Effector CD8-positive, alpha-beta T cell (primary cell): ENCODE results near the gene C5.

Experiments
- DNase-seq: peaks from one replicate; lab custom pipeline; 2025; lab: John Stamatoyannopoulos, UW

Gene C5

DNA sequence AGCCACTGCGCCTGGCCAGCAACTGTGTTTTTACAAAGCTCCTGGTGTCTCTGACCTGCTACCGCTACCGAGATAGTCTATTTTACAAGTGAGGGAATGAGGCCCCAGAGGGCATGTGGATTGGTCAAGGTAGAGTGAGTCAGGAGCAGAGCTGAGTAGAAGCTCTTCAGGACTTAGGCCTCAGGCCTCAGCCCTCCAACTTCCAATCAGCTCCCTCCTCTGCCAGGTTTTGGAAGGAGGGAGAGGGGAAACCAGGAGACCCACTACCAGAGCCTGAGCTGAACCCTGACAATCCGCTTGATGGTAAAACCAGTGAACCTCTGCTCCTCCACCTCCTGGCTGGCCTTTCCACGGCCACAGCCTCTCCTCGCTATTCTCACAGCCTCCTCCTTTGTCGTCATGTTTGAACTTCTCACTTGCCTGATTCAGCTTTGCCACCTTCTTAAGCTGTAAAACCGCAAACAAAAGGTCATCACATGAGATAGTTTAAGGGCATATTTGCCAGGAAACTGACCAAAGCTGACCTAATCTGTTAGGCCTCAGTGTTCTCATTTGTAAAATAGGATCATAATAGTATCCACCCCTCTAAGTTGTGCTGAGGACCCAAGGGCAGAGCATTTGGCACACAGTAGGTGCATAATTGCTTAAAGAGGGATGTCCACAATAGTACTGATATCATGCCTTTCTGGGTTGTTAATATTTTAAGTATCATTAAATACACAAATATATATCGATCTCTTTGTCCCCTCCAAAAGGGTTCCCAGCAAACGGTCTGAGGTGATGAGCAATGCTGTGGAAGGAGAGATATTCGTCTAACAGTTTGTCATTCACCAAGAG lies 125.2 kb downstream of the C5 start:
- DNase-seq: no peak

DNA sequence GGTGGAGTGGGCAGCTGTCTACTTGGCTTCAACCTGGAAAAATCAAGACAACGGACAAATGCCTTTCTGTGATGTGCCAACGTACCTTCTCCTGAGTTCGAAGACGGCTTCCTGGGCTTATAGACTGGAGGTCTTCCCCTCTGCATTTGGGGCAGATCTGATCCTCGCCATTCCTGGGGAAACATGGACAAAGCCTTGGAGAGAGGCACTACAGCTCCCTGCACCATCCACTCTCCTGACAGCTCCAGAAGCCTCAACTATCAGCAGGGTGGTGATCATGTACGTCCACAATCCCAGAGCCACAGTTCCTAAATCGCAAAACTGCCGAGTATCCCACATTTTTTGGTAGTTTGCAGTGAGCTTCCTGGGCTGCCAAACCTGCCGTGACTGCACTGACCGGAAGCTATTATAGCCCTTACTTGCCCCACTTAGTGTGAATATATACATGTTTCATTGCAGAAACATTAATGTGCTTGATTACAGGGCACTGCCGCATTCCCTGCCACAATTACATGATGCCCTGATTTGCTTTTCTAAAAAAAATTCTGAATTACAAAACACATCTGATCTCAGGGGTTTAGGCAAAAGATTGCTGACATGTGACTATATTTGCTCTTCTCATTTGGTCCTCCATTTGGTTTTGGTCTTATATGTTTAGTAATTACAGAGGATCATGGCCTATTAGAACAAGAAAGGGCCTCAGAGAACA lies 126.3 kb downstream of the C5 start:
- DNase-seq: no peak

DNA sequence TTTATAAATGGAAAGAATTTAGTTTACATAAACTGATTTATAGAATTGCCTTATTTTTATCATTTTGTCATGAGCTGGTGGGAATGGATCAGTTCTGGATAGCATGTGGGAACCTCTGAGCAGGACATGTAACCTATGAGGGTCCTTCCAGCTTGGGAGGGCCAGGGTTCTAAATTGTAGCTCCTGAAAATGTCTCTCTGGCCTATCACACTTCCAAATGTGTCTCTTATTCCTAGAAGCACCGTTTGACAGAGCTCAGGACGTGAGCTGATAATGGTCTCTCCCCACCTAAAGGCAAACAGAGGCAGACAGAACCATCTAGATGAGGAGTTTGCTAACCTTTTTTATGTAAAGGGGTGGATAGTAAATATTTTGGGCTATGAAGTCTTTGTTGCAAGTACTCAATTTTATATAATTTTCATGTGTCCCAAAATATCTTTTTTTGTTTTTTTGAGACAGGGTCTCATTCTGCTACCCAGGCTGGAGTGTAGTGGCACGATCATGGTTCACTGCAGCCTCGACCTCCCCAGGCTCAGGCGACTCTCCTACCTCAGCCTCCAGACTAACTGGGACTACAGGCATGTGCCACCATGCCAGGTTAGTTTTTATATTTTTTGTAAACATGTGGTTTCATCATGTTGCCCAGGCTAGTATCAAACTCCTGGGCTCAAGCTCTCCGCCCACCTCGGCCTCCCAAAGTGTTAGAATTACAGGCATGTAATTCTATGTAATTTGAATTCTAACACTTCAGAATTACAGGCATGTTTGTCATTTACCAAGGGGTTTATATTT lies 127.5 kb downstream of the C5 start:
- DNase-seq: no peak

DNA sequence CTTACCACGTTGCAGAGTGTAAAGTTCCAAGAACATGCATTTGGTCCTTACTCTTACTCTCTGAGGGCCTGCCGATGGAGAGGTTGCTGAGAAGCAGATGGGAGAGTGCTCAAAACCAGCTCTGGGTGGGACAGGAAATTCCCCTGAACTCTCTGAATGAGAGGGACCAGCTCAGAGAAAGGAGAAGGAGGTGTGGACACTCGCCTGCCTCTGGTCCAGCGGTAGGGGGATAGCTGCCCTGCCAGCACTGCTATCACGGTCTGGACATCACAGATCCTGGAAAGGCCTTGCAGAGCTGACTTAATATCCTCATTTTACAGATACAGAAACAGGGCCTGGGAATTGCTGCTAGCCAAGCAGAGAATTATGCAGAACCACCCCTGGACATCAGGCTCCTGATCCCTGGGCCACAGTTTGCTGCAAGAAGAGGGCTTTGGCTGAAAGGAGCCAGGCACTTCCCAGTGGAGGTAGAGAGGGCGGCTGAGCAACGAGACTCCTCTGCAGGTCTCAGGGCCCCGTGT lies 128.4 kb downstream of the C5 start:
- DNase-seq: no peak

DNA sequence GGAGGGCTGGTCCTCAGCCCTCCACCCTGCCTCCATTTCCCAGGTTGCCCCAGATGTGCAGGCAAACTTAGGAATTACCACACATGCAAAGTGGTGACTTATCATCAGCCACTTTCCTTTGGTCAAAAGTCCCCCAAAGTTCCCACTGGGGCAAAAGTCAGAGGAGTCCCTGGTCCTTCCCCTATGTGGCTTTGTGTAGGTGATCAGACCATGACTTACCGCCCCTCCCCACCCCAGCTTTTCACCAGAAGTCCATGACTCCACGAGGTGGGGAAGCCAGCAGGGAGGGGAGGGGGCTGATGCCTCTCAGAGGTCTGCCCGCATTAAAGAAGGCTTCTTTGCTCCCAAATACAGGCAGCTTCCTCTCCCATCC lies 129.3 kb downstream of the C5 start:
- DNase-seq: no peak

DNA sequence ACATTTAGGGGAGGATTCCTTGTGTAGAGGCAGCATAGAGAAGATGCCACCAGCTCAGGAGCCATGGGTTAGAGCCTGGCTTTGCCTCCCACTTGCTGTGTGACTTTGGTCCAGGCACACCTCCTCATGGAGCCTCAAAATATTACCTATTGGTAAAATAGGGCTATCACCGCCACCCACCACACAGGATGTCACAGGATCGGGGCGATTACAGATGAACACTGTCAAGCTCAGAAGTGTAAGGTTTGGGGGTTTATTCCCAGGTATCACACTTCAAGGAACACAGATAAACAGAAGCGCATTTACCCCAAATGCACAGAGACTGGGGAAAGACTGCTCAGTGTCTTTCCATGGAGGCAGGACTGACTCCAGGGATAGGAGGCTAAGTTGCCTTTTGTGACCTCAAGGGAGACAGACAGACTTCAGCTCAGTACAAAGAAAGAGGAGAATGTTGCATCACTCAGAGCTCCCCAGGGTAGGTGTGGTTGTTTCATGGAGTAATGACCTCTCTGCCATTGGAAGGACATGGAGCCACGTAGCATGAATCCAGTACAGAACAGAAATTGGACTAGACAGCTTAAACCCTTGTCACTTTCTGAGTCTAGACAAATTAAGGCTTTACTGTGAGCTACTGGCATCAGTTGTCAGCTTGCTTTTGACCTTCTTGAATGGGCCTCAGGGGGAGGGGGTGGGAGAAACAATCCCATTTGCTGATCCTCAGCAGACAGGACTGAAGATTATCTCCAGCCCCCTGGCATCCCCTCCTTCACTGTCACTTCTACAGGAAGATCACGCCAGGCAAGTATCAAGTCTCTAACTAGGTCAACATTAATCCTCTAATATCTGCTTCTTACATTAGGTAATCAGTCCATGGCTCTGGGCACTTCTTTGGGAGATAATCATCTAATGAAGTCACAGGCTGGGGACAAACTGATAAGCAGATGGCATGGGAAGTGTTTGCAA lies 130.0 kb downstream of the C5 start:
- DNase-seq: no peak

DNA sequence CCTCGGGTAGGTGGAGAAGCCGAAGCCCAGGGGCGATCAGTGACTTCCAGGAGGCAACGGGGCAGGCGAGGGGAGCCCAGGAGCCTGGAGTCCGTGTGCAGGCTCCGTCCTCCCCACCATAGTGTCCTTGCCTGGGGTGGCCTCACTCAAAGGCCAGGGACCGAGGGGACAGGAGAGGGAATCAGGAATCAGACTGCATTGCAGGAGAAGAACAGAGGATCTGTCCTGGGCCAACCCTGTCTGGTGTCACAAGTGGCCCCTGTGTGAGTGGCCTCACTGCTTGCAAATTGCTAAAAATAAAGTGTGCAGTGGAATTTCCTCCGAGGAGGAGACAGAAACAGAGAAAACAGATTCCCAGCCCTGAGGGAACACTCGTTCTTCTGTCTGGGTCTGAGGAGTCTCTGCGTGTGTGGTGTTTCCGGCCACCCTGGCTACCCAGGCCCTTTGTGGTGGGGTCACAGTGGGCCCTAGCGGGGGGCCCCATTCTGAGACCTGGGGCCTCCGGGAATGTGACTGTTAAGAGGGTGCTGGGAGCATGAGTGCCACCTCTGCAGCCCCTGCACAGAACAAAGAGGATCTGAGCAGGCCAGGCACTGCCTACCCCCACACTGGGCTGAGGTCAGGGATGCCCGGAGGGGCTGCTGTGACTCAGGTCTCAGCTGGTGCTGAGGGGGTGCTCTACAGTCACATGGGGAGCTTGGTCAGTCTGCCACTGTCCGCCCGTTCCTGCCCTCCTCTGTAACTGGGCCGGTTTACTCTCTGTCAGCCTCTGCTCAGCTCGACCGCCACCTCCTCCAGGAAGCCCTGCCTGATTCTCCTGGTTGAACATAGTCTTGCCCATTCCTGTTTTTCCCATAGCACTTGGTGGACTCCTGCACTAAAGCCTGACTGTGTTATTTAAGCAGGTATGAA lies 130.9 kb downstream of the C5 start:
- DNase-seq: no peak

DNA sequence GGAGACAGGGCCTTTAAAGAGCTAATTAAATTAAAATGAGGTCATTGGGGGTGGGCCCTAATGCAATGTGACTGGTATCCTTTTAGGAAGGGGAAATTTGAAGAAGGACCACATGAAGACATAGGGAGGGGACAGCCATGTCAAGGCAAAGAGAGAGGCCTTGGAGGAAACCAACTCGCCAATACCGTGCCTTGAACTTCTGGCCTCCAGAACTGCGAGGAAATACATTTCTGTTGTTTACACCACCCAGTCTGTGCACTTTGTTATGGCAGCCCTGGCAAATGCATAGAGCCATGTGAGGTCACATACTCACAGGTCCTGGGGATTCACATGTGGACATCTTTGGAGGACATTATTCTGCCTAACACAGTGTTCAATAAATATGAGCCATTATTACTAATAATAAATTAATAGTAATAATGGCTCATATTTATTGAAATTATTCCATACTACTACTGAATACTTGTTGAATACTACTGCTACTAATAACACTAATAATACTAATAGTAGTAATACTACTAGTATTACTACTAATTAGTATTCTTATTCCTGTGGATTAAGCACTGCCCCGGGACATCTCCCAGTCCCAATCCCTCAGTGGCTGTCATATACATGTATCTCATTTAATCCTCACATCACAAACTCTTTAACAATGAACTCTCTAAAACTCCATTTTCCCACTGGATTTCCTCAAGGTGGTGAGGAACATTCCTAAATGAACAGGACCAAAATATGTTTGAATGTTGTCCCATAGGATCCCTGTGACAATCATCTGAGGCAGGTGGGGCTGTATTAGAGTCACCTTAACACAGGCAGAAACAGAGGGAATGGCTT lies 131.9 kb downstream of the C5 start:
- no peak for DNase-seq

DNA sequence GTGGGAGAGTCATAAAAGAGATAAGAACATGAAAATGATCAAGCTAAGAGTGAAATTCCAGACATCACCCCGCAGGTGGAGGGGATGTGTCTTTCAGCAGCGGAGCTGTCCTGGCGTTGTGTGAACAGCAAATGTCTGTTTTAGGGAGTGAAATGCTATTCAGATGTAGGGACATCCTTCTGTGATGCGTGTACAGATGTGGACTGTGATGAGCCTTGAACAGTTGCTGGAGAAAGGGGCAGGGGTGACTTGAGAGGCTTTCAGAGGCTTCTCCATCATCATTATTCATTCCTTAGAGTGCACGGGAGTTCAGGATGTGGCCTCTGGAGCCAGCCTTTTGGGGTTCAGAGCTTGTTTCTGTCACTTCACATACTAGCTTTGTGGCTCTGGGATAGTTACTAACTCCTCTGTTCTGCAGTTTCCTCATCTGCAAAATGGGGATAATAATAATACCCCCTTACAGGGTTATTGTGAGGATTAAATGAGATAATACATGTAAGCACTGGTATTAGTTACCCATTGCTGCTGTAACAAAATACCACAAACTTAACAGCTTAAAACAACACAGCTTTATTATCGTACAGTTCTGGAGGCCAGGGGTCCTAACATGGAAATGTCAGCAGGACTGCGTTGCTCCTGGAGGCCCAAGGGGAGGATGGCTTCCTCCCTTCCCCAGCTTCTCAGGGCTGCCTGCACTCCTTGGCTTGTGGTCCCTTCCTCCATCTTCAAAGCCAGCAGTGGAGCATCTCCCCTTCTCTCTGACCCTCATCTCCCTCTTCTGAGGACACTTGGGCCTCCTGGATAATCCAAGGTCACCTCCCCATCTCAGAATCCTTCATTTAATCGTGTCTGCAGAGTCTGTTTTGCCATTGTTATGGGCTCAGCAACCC lies 132.8 kb downstream of the C5 start:
- DNase-seq: no peak

DNA sequence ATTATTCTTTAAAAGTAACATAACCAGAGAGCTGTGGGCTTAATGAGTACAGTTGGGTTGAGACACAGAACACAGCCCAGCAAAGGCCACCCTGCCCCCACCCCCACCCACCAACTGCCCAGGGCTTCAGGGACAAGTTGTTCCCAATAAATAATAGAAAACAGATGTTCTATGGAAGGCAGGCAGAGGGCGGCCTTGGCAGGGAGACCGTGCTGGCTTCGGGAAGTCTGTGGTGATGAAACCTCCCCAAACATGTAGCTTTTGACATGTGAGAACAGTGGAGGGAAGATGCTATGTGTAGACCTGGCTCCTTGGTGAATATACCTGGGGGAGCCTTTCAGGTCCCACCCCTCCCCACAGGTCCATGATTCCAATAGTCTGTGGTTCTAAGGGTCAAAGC lies 133.5 kb downstream of the C5 start:
- DNase-seq: no peak

DNA sequence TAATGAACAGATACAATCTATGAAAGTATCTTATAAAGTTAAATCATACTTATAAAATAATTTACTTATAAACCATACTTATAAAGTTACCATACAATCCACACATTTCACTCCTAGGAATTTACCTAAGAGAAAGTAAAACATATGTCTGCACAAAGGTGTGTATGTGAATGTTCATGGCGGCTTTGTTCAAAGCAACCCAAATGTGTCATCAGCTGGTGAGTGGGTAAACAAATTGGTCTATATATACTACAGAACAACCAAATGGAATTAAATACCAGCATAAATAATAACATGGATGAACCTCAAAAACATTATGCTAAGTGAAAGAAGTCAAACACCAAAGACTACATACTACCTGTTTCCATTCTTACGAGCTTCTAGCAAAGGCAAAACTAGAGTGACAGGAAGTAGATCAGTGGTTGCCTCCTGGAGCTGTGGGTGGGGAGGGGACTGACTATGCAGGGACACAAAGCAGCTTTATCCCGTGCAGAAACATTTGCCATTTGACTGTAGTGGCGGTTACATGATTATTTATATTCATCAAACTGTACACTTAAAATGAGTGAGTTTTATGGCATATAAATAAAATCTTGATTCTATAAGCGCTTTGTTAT lies 134.1 kb downstream of the C5 start:
- DNase-seq: no peak

DNA sequence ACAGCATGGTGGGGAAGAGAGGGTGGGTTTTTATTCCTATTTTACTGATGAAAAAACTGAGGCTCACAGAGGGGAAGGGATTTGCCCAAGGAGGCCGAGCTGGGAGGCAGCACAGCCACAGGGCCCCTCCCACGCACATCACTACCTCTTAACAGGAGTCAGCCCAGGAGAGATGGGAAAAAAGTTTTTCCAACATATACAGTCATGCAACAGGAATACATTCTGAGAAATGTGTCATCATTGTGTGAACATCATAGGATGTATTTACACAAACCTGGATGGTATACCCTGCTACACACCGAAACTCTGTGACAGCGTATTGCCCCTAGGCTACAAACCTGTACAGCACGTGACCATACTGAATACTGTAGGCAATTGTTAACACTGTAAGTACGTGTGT lies 135.1 kb downstream of the C5 start:
- no peak for DNase-seq

DNA sequence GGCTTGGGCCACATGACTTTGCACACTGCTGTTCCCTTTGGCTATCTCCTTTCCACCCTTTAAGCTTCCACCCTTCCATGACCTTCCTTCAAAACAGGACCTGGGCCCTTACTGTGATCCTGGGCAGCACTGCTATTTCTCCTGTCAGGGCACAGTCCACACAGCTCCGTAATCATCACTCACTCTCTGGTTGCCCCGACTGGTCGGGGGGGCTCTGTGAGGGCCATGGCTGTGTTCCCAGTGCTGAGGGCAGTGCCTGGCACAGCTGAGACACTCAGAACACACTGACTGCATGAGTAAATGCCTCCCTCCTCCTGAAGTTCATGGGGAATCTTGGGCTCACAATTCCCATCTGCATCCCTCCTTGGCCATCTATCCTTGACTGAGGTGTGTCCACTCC lies 135.7 kb downstream of the C5 start:
- DNase-seq: no peak

DNA sequence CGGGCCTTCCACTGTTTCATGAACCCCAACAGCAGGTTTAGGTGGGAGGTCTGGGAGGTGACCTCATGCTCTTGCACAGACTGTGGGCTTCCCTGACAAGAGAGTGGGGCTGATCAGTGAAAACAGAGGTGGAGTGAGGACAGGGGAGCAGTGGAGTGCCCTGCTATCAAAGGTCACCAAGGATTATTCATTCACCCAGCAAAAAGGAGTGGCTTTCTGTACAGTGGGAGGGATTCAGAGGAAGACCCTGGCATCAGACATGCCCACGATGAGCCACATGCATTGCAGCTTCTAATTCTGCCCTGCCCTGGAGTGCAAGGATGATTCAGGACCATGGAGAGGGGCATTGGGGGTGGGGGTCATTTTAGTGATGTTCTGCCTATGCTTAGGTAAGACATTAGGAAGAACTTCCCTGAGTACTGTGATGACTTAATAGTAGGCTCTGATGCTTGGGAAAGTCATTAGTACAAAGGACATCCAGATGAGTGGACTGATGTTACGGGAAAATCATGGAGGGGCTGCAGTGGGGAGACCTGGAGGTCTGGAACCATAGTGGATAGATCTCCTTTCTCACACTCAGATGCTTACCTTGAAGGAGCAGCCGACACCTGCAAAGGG lies 136.3 kb downstream of the C5 start:
- DNase-seq: peak; percentile 18

DNA sequence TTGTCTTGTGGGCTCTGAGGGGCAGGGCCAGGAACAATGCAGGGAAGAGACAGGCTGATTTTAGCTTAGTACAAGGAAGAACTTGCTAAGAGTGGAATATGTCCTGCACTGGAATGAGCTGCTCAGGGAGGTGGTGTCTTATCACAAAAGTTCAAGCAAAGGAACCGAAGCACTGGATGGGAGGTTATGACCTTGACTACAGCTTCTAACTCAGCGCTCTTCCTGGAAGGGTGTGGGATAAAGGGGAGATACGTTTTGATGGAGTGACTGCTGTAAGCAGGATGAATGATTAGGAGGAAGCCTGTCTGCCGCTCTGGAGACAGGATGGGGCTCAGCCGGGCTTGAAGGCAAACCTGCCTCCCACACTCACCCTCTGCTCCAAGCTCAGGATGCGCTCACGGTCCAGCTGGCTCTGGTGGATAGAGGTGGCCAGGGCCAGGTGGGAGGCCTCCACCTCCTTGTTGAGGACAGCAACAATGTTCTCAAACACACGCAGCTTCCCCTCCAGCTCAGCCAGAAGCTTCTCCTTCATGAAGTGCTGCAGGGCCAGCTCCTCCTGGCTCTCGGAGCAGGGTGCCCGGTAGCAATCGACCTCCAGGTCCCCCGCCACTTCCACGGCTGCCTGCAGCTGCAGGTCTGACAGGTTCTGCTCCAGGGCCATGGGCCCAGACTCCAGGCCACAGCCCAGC lies 137.0 kb downstream of the C5 start:
- no peak for DNase-seq

DNA sequence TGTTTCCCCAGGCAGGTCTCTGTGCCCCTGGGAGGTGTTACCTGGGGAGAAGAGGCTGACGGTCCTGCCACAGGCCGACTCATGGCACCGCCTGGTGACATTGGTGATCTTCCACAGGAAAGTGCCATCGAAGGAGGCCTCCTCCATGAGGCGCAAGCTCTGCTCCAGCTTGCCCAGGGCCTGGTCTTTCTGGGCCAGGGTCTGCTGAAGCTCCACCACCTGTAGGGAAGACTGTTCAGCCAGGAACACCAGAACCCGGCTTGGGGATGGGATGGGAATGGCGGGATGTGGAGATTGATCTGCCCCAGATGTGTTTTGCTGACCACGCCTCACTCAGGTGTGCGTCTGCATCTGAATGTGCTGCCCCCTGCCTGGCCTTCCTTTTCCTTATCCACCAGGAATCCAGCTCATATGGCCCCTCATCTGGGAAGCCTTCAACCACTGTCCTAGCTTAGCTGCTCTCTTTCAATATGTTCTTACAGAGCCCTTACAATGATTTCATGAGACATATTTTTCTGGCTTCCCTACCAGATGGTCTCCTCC lies 138.7 kb downstream of the C5 start:
- DNase-seq: no peak

DNA sequence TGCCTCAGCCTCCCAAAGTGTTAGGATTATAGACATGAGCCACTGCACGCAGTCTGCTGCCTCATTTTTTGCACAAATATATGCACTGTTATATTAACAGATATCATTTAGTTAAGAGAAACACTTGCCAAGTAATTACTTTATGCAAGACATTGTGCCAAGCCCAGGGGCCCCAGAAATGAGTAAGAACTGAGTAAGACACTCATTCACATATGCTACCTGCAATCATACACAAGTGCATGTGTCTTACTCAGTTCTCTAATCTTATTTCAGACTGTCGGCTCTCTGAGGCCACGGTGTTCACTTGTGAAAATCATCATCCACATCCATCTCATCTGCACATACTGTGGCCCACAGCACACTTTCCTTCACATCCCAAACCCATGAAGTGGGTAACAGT lies 139.4 kb downstream of the C5 start:
- no peak for DNase-seq
